ENCODE data around the gene NAMPT.

Gene NAMPT

DNA sequence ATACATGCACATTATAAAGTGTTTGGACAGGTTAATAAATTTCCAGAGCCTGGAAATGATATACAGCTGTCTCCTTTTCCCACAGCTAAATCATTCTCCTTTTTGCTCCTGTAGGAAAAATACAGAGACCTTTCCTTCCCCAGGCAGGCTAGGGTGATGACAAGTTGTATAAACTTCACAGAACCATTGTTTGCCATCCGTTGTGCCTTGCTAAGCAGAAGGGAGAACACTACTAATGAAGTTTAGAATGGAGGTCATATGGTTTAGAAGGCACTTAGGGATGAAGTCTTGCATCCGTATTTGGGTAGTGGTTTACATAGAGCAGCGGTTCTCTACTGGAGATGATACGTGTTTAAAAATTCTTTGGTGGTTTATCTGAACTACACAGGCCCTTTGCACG is 46.0 kb downstream of the NAMPT start:
- DNase-seq (ENCODE audit: extremely low spot score) = no peak
- ChIA-PET CTCF (no interaction called here), POLR2A (no interaction called here)
- TF ChIP-seq, protein P1, sequence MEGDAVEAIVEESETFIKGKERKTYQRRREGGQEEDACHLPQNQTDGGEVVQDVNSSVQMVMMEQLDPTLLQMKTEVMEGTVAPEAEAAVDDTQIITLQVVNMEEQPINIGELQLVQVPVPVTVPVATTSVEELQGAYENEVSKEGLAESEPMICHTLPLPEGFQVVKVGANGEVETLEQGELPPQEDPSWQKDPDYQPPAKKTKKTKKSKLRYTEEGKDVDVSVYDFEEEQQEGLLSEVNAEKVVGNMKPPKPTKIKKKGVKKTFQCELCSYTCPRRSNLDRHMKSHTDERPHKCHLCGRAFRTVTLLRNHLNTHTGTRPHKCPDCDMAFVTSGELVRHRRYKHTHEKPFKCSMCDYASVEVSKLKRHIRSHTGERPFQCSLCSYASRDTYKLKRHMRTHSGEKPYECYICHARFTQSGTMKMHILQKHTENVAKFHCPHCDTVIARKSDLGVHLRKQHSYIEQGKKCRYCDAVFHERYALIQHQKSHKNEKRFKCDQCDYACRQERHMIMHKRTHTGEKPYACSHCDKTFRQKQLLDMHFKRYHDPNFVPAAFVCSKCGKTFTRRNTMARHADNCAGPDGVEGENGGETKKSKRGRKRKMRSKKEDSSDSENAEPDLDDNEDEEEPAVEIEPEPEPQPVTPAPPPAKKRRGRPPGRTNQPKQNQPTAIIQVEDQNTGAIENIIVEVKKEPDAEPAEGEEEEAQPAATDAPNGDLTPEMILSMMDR (IDR thresholded peaks at IDR 0.05; ENCODE audit: control extremely low read depth, extremely low read depth, low read depth, missing control alignments) = no peak

DNA sequence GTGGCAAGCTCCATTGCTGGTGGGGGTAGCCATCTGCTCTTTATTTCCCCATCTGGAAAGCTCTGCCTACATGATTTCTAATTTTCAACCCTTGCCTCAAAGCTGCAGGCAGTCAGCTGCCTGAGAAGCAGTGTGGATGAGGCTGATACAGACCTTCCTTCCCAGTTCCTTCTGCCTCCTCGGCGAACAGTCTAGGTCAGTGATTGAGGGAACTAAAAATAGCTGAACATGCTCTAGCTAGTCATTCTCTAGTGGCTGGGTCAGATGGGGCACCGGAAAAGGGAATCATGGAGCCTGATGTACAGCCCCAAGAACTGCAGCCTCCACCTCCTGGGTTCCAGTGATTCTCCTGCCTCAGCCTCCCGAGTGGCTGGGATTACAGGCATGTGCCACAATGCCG is 48.7 kb downstream of the NAMPT start:
- no peak for DNase-seq (ENCODE audit: extremely low spot score)
- TF ChIP-seq, protein P1 (IDR thresholded peaks at IDR 0.05; ENCODE audit: control extremely low read depth, extremely low read depth, low read depth, missing control alignments) = no peak
- ChIA-PET CTCF (interaction anchor here (1.2 to 1.4 kb wide), 4 partner anchors 11 to 226 kb away, joined by 3 to 4 read pairs (median 4); no protein-coding TSS in a partner anchor), POLR2A (no interaction called here)

DNA sequence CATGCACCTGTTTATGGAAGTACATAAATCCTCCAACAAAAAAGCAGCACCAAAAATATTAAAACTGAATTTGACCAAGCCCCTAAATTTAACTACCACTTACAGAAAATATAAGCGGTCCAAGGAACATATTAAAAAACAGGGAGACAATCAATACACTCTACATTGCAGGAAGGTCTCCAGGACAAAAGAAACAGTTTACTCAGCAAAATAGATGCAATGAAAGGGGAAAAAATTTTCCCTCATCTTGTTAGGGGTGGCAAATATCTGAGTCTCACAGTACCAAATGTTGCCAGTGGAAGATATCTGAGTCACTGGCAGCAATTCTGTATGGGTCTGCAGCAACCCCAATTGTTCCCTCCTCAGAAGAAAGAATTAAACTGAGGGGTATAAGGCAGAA is 50.4 kb downstream of the NAMPT start:
- DNase-seq (ENCODE audit: extremely low spot score) = no peak
- TF ChIP-seq, protein P1 (IDR thresholded peaks at IDR 0.05; ENCODE audit: control extremely low read depth, extremely low read depth, low read depth, missing control alignments) = no peak
- POLR2A ChIA-PET = no interaction called here
- CTCF ChIA-PET = no interaction called here

DNA sequence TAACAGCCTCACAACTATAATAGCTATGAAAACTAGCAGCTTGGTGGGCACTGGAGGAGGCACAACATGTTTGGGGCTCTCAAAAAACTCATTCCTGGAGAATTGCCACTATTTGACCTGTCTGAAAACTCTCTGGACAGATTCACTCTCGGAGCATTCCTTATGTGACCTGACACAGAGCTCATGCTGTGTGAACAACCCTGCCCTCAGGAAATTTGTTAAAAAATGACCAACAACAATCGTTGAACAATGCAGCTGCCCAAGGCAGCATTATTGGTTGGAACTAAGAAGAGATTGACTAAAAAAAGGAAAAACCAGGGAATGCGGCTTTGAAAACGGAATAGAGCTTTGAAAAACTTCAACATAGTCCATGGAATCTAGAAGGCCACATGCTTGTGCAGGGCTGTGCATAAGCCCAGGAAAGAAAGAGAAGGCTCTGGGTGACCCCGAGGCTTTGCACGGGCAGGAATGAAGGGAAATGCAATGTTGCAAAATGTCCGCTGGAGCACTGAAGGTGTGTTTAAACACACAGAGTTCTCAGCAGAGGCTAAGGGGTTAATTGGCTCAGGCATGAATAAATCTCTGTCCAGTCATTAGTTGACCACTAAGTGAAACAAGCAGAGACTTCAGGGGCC is 52.8 kb downstream of the NAMPT start:
- TF ChIP-seq, protein P1 (IDR thresholded peaks at IDR 0.05; ENCODE audit: control extremely low read depth, extremely low read depth, low read depth, missing control alignments) = no peak
- DNase-seq (ENCODE audit: extremely low spot score) = no peak
- ChIA-PET POLR2A (no interaction called here), CTCF (no interaction called here)

DNA sequence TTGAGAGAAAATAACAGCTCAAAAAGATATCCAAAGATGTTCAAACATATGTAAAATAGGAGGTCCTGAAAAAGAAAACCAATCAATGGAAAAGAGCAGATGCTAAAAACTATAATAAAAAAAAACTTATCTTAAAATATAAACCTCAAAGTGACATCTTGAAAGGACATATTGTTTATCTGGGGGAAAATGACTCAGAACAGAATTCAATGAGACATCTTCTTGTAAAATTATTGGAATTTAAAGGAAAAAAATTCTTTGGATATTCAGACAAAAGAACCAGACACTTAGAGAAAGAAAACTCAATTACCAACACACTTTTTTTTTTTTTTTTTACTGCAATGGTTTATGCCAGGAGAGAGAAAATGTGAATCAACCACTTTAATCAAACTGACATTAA is 58.9 kb downstream of the NAMPT start:
- ChIA-PET POLR2A (interaction anchor here (0.6 kb wide), 1 partner anchor 81 kb away, joined by 5 read pairs; no protein-coding TSS in a partner anchor), CTCF (interaction anchor here (1.0 to 2.5 kb wide), 3 partner anchors 8 to 58 kb away, joined by 3 to 10 read pairs (median 4); no protein-coding TSS in a partner anchor)
- no peak for DNase-seq (ENCODE audit: extremely low spot score)
- TF ChIP-seq, protein P1 (IDR thresholded peaks at IDR 0.05; ENCODE audit: control extremely low read depth, extremely low read depth, low read depth, missing control alignments) = no peak

DNA sequence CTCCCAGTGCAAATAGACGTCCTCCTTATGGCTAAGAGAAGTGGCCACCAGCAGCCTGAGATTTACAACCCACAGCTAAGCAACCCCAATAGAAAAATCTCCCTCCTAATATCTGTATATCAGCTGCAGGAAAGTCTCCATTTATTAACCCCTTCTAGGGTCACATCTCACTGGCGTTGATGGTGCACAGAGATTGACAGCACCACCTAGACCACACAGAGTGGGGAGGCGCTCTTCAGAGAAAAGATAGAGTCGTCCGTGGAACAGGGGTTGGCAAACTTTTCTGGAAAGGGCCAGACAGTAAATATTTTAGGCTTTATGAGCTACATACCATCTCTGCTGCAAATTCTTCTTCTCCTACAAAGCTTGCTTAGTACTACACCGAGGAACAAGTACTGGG is 60.0 kb downstream of the NAMPT start:
- TF ChIP-seq, protein P1 (IDR thresholded peaks at IDR 0.05; ENCODE audit: control extremely low read depth, extremely low read depth, low read depth, missing control alignments) = no peak
- ChIA-PET POLR2A (no interaction called here), CTCF (interaction anchor here (1.2 to 2.5 kb wide), 5 partner anchors 11 to 242 kb away, joined by 3 to 10 read pairs (median 4); no protein-coding TSS in a partner anchor)
- DNase-seq (ENCODE audit: extremely low spot score) = no peak
